Astrocyte of the spinal cord (primary cell): ENCODE data around the gene POLQ.

Experiments
- DNase-seq: peaks from one replicate; pipeline ENCODE4 v3.0.0; 2011; ENCODE audit warnings: low read depth, low spot score
- H3K4me3 ChIP-seq: 2 replicates; pipeline ENCODE4 v1.5.1; 2011; ENCODE audit warnings: low read depth, mild to moderate bottlenecking, low read length, moderate library complexity
- CTCF ChIP-seq: IDR thresholded peaks from 2 replicates; pipeline ENCODE4 v1.5.1; 2012; ENCODE audit warnings: low read depth, mild to moderate bottlenecking, low read length, inconsistent platforms
- in situ Hi-C: cut with HindIII; loops from 2 replicates; pipeline ENCODE4 v1.10.0; 2017; ENCODE audit warnings: low sequenced_read_pairs

POLQ gene

GRCh38 chr3:121517953-121518655 is 27.7 kb downstream of the POLQ start:
- no peak overlapping the region for H3K4me3 ChIP-seq
- no peak for TF ChIP-seq CTCF
- DNase-seq: peak; percentile 29
- in situ Hi-C loops: no loop called here

- no peak for DNase-seq
- TF ChIP-seq CTCF: no peak
- in situ Hi-C loops: no loop called here
- H3K4me3 ChIP-seq: no peak overlapping the region
Observed at GRCh38 chr3:121515862-121516261, 29.9 kb downstream of the POLQ start.

- TF ChIP-seq CTCF: no peak
- no peak for DNase-seq
- in situ Hi-C loops: no loop called here
- no peak overlapping the region for H3K4me3 ChIP-seq
Observed at GRCh38 chr3:121515313-121515712, 30.5 kb downstream of the POLQ start.

- no peak for TF ChIP-seq CTCF
- no peak for DNase-seq
- in situ Hi-C loops: no loop called here
- H3K4me3 ChIP-seq: no peak overlapping the region
Observed at GRCh38 chr3:121514496-121514895, 31.3 kb downstream of the POLQ start.

GRCh38 chr3:121508389-121508788 is 37.4 kb downstream of the POLQ start:
- in situ Hi-C loops: no loop called here
- no peak for TF ChIP-seq CTCF

GRCh38 chr3:121505256-121505655 is 40.5 kb downstream of the POLQ start:
- no peak for TF ChIP-seq CTCF
- no peak for DNase-seq
- H3K4me3 ChIP-seq: no peak overlapping the region
- in situ Hi-C loops: no loop called here

More at GRCh38 chr3:121508389-121508788, 37.4 kb downstream of the POLQ start:
- no peak for DNase-seq
- H3K4me3 ChIP-seq: no peak overlapping the region
